ENCODE data around the gene LARP4B.

DNA sequence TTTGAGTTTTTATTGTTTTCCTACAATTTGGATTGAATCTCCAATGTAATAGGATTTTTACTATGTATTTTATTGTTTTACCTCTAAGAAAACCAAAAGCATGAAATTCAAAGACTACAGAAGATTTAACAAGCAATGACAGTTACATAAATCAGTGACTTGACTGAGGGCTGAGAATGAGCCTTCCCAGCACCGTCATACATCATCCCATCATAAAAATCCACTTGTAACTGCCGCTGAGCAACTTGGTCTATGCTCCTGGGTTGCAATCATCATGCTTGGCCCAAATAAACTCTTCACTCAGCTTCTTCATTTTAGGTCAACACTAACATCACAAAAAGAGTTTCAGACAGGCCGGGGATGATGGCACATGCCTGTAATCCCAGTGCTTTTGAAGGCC, 13.5 kb downstream of the LARP4B start:
- no peak for TF ChIP-seq CTCF (optimal IDR thresholded peaks at IDR 0.05 in 1 of 3, IDR thresholded peaks at IDR 0.05 in 1 of 3, conservative IDR thresholded peaks at IDR 0.05 in 1 of 3; ENCODE audit: extremely low read depth in 1 of 3, insufficient read depth in 2 of 3, low read length in 3 of 3)
- TF ChIP-seq EZH2 (IDR thresholded peaks at IDR 0.05; ENCODE audit: low read length): no peak
